ENCODE results near the gene DDA1. TPM values are rescaled to one million over a fixed set of nuclear protein-coding genes. Genes with fewer than 3 reads are reported as not detected.

The DDA1 gene
- polyA plus RNA-seq, 2 of the 4 experiments (the other 2 are of a cell fraction), result 35.5 to 53.5 TPM

DNA sequence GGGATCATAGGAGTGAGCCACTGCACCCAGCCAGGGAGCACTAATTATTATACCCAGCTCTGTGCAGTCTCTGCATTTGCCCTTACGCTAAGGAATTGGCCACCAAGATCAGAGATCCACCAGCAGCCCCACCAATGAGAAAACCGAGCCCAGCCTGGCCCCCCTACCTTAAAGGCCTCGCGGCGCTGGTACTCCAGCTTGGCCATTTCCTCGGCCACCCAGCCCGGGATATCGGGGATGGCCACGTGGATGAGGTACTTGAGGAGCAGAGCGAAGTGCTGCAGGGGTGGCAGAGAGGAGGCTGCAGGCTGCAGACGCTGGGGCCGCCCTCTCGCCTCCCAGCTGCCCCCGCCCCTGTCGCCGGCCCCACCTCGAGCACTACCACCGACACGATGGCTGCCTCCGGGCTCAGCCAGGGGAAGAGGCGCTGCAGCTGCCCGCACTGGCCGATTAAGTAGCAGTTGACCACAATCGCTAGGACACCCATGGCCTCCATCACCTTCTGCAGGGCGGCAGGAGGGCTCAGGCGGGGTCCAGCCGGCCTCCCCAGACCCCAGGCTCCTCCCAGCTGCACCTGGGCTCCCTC, 17.8 kb downstream of the DDA1 start (continued):
- TF ChIP-seq ATOH8 (CRISPR knock-in tag; IDR thresholded peaks at IDR 0.05; ENCODE audit: low read depth), result no peak
- no peak for TF ChIP-seq FOXS1 (CRISPR knock-in tag; IDR thresholded peaks at IDR 0.05)

DNA sequence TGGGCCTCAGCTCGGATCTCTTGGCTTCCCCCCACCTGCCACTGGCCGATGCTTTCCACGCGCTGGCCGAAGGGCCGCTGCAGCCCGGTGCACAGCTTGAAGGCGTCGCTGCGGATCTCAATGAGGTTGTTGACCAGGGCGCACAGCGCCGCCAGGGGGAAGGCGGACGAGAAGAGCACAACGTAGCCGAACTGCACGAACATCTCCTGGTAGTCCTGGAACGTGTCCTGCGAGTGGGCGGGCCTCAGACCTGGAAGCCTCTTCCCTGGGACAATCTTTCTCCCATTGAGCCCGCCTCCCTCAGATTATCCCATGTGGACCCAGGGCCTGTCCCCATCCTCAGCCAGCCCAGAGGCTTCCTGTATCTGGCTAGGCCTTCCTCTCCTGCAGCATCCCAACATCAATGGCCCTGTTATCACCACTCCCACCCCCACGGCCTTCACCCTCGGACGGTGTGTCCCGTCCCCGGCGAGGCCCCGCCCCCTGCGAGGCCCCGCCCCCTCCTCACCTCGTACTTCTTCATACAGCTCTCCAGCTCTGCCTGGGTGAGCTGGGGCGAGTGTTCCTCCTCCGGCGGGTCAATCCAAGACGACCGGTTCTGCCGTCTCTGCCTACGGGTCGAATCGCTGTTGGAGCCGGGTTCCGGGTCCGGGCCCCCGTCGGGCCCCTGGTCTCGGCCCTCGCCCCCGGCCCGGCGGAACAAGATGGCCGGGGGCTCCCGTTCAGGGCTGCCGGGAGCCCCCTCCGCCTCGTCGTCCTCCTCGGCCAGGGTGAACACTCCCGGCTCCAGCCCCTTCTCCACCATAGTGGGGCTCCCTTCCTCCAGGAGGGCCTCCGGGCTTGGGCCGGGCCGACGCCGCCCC, 18.5 kb downstream of the DDA1 start:
- WGBS (ENCODE audit: missing lambda C conversion rate), result 93% methylated on average over 32 of the region's 64 CpGs
- no peak for TF ChIP-seq PHF8 (IDR thresholded peaks at IDR 0.05; ENCODE audit: borderline replicate concordance, low read depth)
- no peak for TF ChIP-seq POLR2AphosphoS2 (conservative IDR thresholded peaks at IDR 0.05; ENCODE audit: low read length)
- TF ChIP-seq USF2 (IDR thresholded peaks at IDR 0.05), result no peak
- TF ChIP-seq ZNF302 (CRISPR knock-in tag; IDR thresholded peaks at IDR 0.05), result no peak
- TF ChIP-seq BHLHE40 (IDR thresholded peaks at IDR 0.05; ENCODE audit: low read depth, low read length), result no peak
- no peak for TF ChIP-seq JUNB (IDR thresholded peaks at IDR 0.05)
- no peak for TF ChIP-seq ZSCAN20 (CRISPR knock-in tag; IDR thresholded peaks at IDR 0.05)
- no peak for TF ChIP-seq ZC3H11A (IDR thresholded peaks at IDR 0.05)
- TF ChIP-seq TP53 (CRISPR knock-in tag; IDR thresholded peaks at IDR 0.05), result no peak
- TF ChIP-seq KDM1A (IDR thresholded peaks at IDR 0.05; ENCODE audit: low read depth), result no peak
- TF ChIP-seq CHD4 (IDR thresholded peaks at IDR 0.05; ENCODE audit: borderline replicate concordance), result no peak
- TF ChIP-seq POLR2A (IDR thresholded peaks at IDR 0.05; ENCODE audit: low read length), result no peak
- TF ChIP-seq CBX8 (IDR thresholded peaks at IDR 0.05), result no peak
- TF ChIP-seq, protein P1, sequence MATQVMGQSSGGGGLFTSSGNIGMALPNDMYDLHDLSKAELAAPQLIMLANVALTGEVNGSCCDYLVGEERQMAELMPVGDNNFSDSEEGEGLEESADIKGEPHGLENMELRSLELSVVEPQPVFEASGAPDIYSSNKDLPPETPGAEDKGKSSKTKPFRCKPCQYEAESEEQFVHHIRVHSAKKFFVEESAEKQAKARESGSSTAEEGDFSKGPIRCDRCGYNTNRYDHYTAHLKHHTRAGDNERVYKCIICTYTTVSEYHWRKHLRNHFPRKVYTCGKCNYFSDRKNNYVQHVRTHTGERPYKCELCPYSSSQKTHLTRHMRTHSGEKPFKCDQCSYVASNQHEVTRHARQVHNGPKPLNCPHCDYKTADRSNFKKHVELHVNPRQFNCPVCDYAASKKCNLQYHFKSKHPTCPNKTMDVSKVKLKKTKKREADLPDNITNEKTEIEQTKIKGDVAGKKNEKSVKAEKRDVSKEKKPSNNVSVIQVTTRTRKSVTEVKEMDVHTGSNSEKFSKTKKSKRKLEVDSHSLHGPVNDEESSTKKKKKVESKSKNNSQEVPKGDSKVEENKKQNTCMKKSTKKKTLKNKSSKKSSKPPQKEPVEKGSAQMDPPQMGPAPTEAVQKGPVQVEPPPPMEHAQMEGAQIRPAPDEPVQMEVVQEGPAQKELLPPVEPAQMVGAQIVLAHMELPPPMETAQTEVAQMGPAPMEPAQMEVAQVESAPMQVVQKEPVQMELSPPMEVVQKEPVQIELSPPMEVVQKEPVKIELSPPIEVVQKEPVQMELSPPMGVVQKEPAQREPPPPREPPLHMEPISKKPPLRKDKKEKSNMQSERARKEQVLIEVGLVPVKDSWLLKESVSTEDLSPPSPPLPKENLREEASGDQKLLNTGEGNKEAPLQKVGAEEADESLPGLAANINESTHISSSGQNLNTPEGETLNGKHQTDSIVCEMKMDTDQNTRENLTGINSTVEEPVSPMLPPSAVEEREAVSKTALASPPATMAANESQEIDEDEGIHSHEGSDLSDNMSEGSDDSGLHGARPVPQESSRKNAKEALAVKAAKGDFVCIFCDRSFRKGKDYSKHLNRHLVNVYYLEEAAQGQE (IDR thresholded peaks at IDR 0.05), result no peak
- no peak for TF ChIP-seq RFX5 (IDR thresholded peaks at IDR 0.05)
- no peak for TF ChIP-seq RCOR1 (IDR thresholded peaks at IDR 0.05; ENCODE audit: low read depth, low read length)
- no peak for TF ChIP-seq RAD21 (conservative IDR thresholded peaks at IDR 0.05 in 1 of 2, IDR thresholded peaks at IDR 0.05 in 1 of 2)
- no peak for TF ChIP-seq SREBF2 (IDR thresholded peaks at IDR 0.05)
- TF ChIP-seq FOXS1 (CRISPR knock-in tag; IDR thresholded peaks at IDR 0.05), result no peak
- TF ChIP-seq CHD2 (IDR thresholded peaks at IDR 0.05; ENCODE audit: low read length, partially characterized antibody), result no peak
- POLR2A ChIA-PET, result no interaction called here
- Histone ChIP-seq H3K4me3 (no peak overlapping the region), H3K4me1 (no peaks in the 10 kb centered on the region), H3K27ac (no peak overlapping the region), H3K9me3 (no peaks in the 10 kb centered on the region), H3K4me2 (no peak overlapping the region)
- CTCF ChIA-PET, result interaction anchor here (1.1 kb wide), 1 partner anchor 8 kb away, joined by 3 read pairs; no protein-coding TSS in a partner anchor
- no peak for FAIRE-seq
- ATAC-seq, result peak; percentile 27 to 47; a peak in 5 of 6 replicates
- DNase-seq (ENCODE audit: low read depth in 1 of 2, low spot score in 1 of 2), result no peak

Measured in A549 (cell line).